ENCODE results near the gene MAGED2.

DNA sequence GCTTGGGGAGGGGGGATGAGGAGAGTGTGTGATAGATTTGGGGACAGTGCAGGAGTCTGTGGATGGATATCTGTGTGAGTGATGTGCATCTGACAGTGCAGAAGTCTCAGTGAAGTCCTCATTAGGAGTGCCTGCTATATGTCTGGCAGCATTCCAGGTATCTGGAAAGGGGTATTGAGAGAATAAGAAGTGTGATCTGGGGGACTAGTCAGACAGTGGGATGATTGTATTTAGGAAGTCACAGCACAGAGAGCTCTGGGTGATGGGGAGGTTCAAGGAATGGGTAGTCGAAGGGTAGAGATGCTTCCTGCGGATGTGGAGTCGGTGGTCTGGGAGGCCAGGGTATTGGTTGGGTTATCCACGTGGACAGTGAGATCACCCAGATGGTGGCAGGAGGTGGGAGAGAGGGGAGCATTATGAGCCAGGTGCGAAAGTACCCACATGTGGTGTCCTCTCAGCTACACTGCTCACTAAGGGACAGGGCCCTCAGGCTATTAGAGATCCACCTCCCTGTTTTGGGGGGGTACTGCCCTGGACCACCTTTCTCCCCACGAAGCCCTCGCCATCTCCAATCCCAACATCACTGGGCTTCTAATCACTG lies 9.8 kb downstream of the MAGED2 start:
- no peak for TF ChIP-seq EZH2 (IDR thresholded peaks at IDR 0.05; ENCODE audit: insufficient read depth, poor library complexity, severe bottlenecking)
- no peak for TF ChIP-seq EZH2phosphoT487 (IDR thresholded peaks at IDR 0.05; ENCODE audit: insufficient read depth, low read depth)

Measured in GM23248 (cell line).